Measurements from ENCODE around the gene ATP6AP2.

DNA sequence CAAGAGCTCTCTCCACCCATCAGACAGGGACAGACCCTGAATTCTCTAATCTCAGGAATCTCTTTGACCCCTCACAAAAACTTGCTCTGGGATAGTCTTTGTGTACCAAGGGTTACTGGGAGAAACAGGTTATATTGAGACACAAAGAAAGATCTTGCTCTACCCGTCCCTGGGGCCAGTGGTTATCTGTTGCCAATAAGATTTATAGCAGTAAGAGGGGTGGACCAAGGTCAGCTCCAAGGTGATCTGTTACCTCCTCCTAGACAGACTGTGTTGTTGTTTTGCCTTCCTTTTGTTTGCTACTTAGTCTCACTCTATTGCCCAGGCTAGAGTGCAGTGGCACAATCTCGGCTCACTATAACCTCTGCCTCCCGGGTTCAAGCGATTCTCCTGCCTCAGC, 16.3 kb upstream of the ATP6AP2 start:
- TF ChIP-seq, protein P1, sequence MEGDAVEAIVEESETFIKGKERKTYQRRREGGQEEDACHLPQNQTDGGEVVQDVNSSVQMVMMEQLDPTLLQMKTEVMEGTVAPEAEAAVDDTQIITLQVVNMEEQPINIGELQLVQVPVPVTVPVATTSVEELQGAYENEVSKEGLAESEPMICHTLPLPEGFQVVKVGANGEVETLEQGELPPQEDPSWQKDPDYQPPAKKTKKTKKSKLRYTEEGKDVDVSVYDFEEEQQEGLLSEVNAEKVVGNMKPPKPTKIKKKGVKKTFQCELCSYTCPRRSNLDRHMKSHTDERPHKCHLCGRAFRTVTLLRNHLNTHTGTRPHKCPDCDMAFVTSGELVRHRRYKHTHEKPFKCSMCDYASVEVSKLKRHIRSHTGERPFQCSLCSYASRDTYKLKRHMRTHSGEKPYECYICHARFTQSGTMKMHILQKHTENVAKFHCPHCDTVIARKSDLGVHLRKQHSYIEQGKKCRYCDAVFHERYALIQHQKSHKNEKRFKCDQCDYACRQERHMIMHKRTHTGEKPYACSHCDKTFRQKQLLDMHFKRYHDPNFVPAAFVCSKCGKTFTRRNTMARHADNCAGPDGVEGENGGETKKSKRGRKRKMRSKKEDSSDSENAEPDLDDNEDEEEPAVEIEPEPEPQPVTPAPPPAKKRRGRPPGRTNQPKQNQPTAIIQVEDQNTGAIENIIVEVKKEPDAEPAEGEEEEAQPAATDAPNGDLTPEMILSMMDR (optimal IDR thresholded peaks at IDR 0.05 in 1 of 3, IDR thresholded peaks at IDR 0.05 in 1 of 3, conservative IDR thresholded peaks at IDR 0.05 in 1 of 3; ENCODE audit: extremely low read depth in 1 of 3, insufficient read depth in 2 of 3, low read length in 3 of 3): no peak
- TF ChIP-seq EZH2 (IDR thresholded peaks at IDR 0.05; ENCODE audit: low read length): no peak
